IgD-negative memory B cell (primary cell): ENCODE results near the gene XAGE3. TPM values are rescaled to one million over a fixed set of nuclear protein-coding genes. Genes with fewer than 3 reads are reported as not detected.
"Not testable (repeated sequence)": the region's sequence is repeated elsewhere in the genome, so short reads cannot be mapped to it uniquely, and the experiment has no call there.

Source experiments
- H3K27ac Mint-ChIP-seq, 3 donors: one replicate each; pipeline ENCODE4 v1.8.0; 2020 to 2022; ENCODE audit warnings: mild to moderate bottlenecking in 3 of 3, mixed read lengths in 3 of 3, moderate library complexity in 1 of 3
- H3K27me3 Mint-ChIP-seq: one replicate; pipeline ENCODE4 v1.8.0; 2021; ENCODE audit warnings: mixed read lengths
- H3K36me3 Mint-ChIP-seq: one replicate; pipeline ENCODE4 v1.8.0; 2020; ENCODE audit warnings: mild to moderate bottlenecking, mixed read lengths
- H3K4me1 Mint-ChIP-seq, 3 donors: one replicate each; pipeline ENCODE4 v1.8.0; 2020 to 2022; ENCODE audit warnings: mixed read lengths in 3 of 3, mild to moderate bottlenecking in 1 of 3
- H3K4me3 Mint-ChIP-seq, 4 donors: one replicate each; pipeline ENCODE4 v1.8.0; 2020 to 2022; ENCODE audit warnings: mild to moderate bottlenecking in 4 of 4, mixed read lengths in 4 of 4, moderate library complexity in 3 of 4
- H3K9me3 Mint-ChIP-seq, 3 donors: one replicate each; pipeline ENCODE4 v1.8.0; 2020 to 2021; ENCODE audit warnings: mixed read lengths in 3 of 3, mild to moderate bottlenecking in 1 of 3
- polyA plus RNA-seq: library from polyadenylated mRNA; unstranded; fragments of 300-500 nt; fragmentation: Illumina TruSeq; gene quantifications from one replicate; pipeline ENCODE4 v1.2.3, GENCODE V29; 2021

Gene XAGE3
- polyA plus RNA-seq: not detected

- H3K4me1 Mint-ChIP-seq: no peaks in the 10 kb centered on the region
- H3K36me3 Mint-ChIP-seq: no peaks in the 10 kb centered on the region
- peaks cover 3% of the 10 kb centered on the region for H3K27me3 Mint-ChIP-seq
- H3K27ac Mint-ChIP-seq: no peak within 1 kb of the TSS
- H3K4me3 Mint-ChIP-seq: no peak within 1 kb of the TSS
- no peaks in the 10 kb centered on the region for H3K9me3 Mint-ChIP-seq
Observed at GRCh38 chrX:52867610-52868348, at the start of gene XAGE3. Gene XAGE3, minus strand, starts transcription at chrX:52868083. Its CDS starts 950 bp downstream, at chrX:52867133.

GRCh38 chrX:52914704-52915103 lies 46.8 kb upstream of the XAGE3 start:
- not testable (repeated sequence) for H3K4me3 Mint-ChIP-seq, H3K4me1 Mint-ChIP-seq, H3K36me3 Mint-ChIP-seq, H3K27ac Mint-ChIP-seq, H3K27me3 Mint-ChIP-seq, H3K9me3 Mint-ChIP-seq

GRCh38 chrX:52913681-52914080 lies 45.8 kb upstream of the XAGE3 start:
- H3K27ac Mint-ChIP-seq, H3K27me3 Mint-ChIP-seq, H3K36me3 Mint-ChIP-seq, H3K9me3 Mint-ChIP-seq, H3K4me3 Mint-ChIP-seq, H3K4me1 Mint-ChIP-seq: not testable (repeated sequence)

GRCh38 chrX:52909313-52909969 lies 41.6 kb upstream of the XAGE3 start:
- H3K36me3 Mint-ChIP-seq, H3K9me3 Mint-ChIP-seq, H3K4me3 Mint-ChIP-seq, H3K27me3 Mint-ChIP-seq, H3K4me1 Mint-ChIP-seq, H3K27ac Mint-ChIP-seq: not testable (repeated sequence)

GRCh38 chrX:52907900-52908299 lies 40.0 kb upstream of the XAGE3 start:
- H3K9me3 Mint-ChIP-seq, H3K27ac Mint-ChIP-seq, H3K36me3 Mint-ChIP-seq, H3K4me3 Mint-ChIP-seq, H3K4me1 Mint-ChIP-seq, H3K27me3 Mint-ChIP-seq: not testable (repeated sequence)

- H3K9me3 Mint-ChIP-seq, H3K4me3 Mint-ChIP-seq, H3K4me1 Mint-ChIP-seq, H3K27me3 Mint-ChIP-seq, H3K27ac Mint-ChIP-seq, H3K36me3 Mint-ChIP-seq: not testable (repeated sequence)
Observed at GRCh38 chrX:52907137-52907536, 39.3 kb upstream of the XAGE3 start.

GRCh38 chrX:52906072-52906471 lies 38.2 kb upstream of the XAGE3 start:
- not testable (repeated sequence) for H3K27ac Mint-ChIP-seq, H3K27me3 Mint-ChIP-seq, H3K4me3 Mint-ChIP-seq, H3K9me3 Mint-ChIP-seq, H3K4me1 Mint-ChIP-seq, H3K36me3 Mint-ChIP-seq

GRCh38 chrX:52905531-52905930 lies 37.6 kb upstream of the XAGE3 start:
- not testable (repeated sequence) for H3K9me3 Mint-ChIP-seq, H3K4me3 Mint-ChIP-seq, H3K4me1 Mint-ChIP-seq, H3K27me3 Mint-ChIP-seq, H3K27ac Mint-ChIP-seq, H3K36me3 Mint-ChIP-seq

- not testable (repeated sequence) for H3K4me1 Mint-ChIP-seq, H3K4me3 Mint-ChIP-seq, H3K36me3 Mint-ChIP-seq, H3K27ac Mint-ChIP-seq, H3K27me3 Mint-ChIP-seq, H3K9me3 Mint-ChIP-seq
Observed at GRCh38 chrX:52896855-52897709, 29.2 kb upstream of the XAGE3 start, which contains the start of gene FAM156B. Gene FAM156B, plus strand, starts transcription at chrX:52897330. Its CDS starts 9,896 bp downstream, at chrX:52907226.

GRCh38 chrX:52896438-52896837 lies 28.6 kb upstream of the XAGE3 start:
- not testable (repeated sequence) for H3K9me3 Mint-ChIP-seq, H3K27ac Mint-ChIP-seq, H3K36me3 Mint-ChIP-seq, H3K4me1 Mint-ChIP-seq, H3K4me3 Mint-ChIP-seq, H3K27me3 Mint-ChIP-seq

GRCh38 chrX:52888090-52888489 lies 20.2 kb upstream of the XAGE3 start:
- not testable (repeated sequence) for H3K9me3 Mint-ChIP-seq, H3K4me3 Mint-ChIP-seq, H3K27me3 Mint-ChIP-seq, H3K4me1 Mint-ChIP-seq, H3K27ac Mint-ChIP-seq, H3K36me3 Mint-ChIP-seq

- not testable (repeated sequence) for H3K9me3 Mint-ChIP-seq, H3K36me3 Mint-ChIP-seq, H3K27ac Mint-ChIP-seq, H3K27me3 Mint-ChIP-seq, H3K4me1 Mint-ChIP-seq, H3K4me3 Mint-ChIP-seq
Observed at GRCh38 chrX:52887459-52887858, 19.6 kb upstream of the XAGE3 start.

- peak overlapping the region in 1 of 4 donors; percentile 43 for H3K4me3 Mint-ChIP-seq
- H3K27me3 Mint-ChIP-seq: peaks cover 10% of the 10 kb centered on the region
Observed at GRCh38 chrX:52876386-52876785, 8.5 kb upstream of the XAGE3 start.

GRCh38 chrX:52875436-52875835 lies 7.6 kb upstream of the XAGE3 start:
- not testable (repeated sequence) for H3K9me3 Mint-ChIP-seq, H3K36me3 Mint-ChIP-seq, H3K4me3 Mint-ChIP-seq, H3K4me1 Mint-ChIP-seq
- peak overlapping the region in 1 of 3 donors; percentile 52 for H3K27ac Mint-ChIP-seq
- H3K27me3 Mint-ChIP-seq: peaks cover 10% of the 10 kb centered on the region

More at GRCh38 chrX:52876386-52876785, 8.5 kb upstream of the XAGE3 start:
- not testable (repeated sequence) for H3K9me3 Mint-ChIP-seq, H3K27ac Mint-ChIP-seq, H3K36me3 Mint-ChIP-seq, H3K4me1 Mint-ChIP-seq

GRCh38 chrX:52874661-52875060 lies 6.8 kb upstream of the XAGE3 start:
- Mint-ChIP-seq H3K4me1 (no peaks in the 10 kb centered on the region), H3K27me3 (peaks cover 10% of the 10 kb centered on the region), H3K9me3 (no peaks in the 10 kb centered on the region), H3K4me3 (no peak overlapping the region), H3K36me3 (peaks cover 2% of the 10 kb centered on the region), H3K27ac (no peak overlapping the region)

- H3K27ac Mint-ChIP-seq, H3K4me3 Mint-ChIP-seq, H3K4me1 Mint-ChIP-seq, H3K36me3 Mint-ChIP-seq, H3K9me3 Mint-ChIP-seq: not testable (repeated sequence)
- peaks cover 10% of the 10 kb centered on the region for H3K27me3 Mint-ChIP-seq
Observed at GRCh38 chrX:52873825-52874224, 5.9 kb upstream of the XAGE3 start.
